22Rv1 (cell line): Measurements from ENCODE around the gene ZWILCH.

Experiments used
- CTCF ChIP-seq: fragments of 450-650 bp; IDR thresholded peaks from 2 replicates; pipeline ENCODE4 v1.5.1; 2017; ENCODE audit warnings: mild to moderate bottlenecking
- ZFX ChIP-seq: fragments of 450-650 bp; IDR thresholded peaks from 2 replicates; pipeline ENCODE4 v1.6.1; 2017; ENCODE audit warnings: antibody characterized with exemption, borderline replicate concordance

GRCh38 chr15:66574596-66574950, 69.4 kb downstream of the ZWILCH start:
- TF ChIP-seq CTCF: no peak
- TF ChIP-seq ZFX: no peak
